T-helper 1 cell treated with Interleukin-12 subunit alpha and Interleukin-12 subunit beta and Interleukin-4 antibody, amounts not matched to agents 30 ng/mL and 1 ng/mL, for 36 hours (primary cell): ENCODE results near the gene PRRT1. TPM values are rescaled to one million over a fixed set of nuclear protein-coding genes. Genes with fewer than 3 reads are reported as not detected.
"Not testable (repeated sequence)": the region's sequence is repeated elsewhere in the genome, so short reads cannot be mapped to it uniquely, and the experiment has no call there.

Experiments used
- intact Hi-C: fragments of 100-400 bp; cut with micrococcal nuclease; formaldehyde crosslinking; loops from one replicate; pipeline ENCODE4 v1.15.1; 2024
- total RNA-seq: library from RNA; stranded (reverse); gene quantifications from 2 replicates; pipeline ENCODE4 v1.2.3, GENCODE V29; 2022

The PRRT1 gene
- total RNA-seq, 1 donor from 2014 or later = 0.32 TPM

DNA sequence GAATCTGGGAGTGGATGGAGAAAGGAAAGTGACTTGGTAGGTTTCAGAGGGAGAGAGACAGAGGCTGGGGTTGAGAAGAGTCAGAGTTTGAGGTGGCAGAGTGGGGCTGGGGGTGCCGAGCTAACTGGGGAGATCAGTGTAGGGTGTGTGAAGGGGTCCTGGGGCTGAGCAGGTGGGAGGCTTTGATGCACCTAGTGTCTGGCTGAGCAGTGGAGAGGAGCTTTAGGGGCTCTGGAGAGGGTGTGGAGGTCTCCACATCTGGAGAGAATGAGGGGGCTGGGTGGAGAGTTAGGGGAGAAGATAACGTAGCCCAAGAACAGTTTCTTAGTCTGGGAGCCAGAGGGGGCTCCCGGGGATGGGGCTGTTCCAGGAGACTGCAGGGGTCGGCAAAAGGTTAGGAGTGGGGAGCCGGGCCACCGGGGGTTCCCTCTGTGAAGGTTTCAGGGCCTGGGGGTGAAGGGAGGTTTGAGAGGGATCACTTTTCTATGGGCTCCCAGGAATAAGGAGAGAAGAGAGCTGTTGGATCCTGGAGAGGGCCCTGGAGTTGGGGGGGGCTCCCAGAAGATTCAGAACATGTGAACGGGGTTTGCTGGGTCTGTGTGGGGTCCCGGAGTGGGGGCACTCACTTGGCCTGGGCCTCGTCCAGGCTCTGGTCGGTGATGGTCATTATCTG, 37.5 kb upstream of the PRRT1 start:
- intact Hi-C loops = no loop called here

DNA sequence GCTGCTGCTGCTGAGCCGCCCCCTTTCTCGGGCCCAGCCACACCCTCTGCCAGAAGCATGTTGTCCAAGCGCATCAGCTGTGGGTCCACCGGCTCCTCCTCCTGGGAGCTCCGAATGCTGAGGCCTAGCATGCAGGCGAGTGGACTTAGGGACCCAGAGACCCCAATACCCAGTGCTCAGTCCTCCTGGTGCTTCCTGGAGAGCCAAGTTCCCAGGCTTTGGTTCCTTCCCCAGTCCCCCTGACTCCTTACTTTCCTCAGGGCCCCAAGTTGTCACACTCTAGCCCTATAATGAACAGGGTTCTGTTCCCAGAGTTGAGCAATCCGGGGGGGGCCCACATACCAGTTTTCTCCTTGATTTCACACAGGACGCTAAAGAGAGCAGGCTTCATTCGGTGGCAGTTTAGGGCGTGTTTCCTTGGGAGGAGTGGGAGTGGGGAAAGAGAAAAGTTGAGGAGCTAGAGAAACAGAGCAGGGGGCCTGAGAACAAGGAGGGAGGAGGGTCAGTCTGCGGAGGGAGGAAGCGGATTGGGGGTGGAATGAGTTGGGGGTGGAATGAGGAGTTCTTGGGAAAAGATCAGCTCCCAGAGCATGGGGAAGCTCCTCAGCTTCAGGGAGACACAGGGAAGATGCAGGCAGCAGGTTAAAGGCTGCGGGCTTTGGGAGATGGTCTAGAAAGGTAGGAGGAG, 36.8 kb upstream of the PRRT1 start:
- intact Hi-C loops = no loop called here

DNA sequence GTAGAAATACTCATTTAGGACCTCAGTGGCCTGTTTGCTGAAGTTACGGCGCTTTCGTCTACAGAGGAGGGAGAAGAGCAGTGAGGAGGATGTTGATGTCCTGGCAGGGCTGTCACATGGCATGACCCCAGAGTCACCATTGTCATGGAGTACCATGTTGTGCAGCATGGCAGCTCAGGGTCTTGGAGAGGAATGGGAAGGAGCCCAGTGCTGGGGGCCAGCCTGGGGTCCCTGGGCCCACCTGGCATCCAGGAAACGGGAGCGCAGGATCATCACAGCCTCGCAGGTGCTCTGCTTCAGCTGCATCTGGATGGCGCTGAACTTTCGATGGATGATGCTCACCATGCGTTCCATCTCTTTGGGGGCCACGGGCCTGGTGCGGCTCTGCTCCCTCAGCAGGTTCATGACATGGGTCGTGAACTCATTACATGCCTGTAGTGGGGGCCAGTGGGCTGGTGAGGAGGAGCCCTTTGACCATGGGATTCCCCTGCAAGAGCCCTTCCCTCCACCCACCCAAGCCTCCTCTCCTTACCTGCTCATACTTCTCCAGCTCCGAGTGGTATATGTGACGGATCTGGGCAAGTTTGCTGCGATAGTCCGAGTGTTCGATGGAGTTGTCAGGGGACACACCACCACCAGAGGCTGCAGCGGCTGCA, 36.1 kb upstream of the PRRT1 start:
- intact Hi-C loops = not testable (repeated sequence)

DNA sequence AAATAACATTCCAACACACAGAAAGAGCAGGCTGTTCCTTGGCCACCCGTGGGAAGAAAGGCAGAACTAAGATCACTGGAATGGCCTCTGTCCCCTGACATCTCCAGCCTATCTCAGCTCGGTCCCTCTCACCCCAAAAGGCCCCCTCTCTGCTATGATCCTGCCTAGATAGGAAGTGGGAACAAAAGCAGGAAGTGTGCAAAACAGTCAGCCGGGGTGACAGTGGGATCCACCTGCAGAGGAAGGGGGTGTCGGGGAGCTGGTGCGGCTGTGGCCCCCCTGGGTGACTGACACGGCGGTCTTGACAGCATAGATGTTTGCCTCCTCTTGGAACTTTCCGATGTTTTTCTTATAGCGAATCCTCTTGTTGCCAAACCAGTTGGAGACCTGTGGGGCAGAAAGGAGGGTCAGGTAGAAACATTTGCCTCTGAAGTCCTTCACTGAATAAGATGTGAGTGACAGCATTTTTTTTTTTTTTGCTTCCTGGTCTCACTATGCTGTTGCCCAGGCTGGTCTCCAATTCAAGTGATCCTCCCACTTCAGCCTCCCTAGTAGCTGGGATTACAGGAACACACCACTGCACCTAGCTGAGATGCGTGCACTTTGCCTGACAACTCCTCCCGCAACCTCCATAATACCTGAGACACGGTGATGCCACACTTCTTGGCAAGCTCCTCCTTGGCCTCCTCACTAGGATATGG, 35.4 kb upstream of the PRRT1 start:
- intact Hi-C loops = no loop called here

DNA sequence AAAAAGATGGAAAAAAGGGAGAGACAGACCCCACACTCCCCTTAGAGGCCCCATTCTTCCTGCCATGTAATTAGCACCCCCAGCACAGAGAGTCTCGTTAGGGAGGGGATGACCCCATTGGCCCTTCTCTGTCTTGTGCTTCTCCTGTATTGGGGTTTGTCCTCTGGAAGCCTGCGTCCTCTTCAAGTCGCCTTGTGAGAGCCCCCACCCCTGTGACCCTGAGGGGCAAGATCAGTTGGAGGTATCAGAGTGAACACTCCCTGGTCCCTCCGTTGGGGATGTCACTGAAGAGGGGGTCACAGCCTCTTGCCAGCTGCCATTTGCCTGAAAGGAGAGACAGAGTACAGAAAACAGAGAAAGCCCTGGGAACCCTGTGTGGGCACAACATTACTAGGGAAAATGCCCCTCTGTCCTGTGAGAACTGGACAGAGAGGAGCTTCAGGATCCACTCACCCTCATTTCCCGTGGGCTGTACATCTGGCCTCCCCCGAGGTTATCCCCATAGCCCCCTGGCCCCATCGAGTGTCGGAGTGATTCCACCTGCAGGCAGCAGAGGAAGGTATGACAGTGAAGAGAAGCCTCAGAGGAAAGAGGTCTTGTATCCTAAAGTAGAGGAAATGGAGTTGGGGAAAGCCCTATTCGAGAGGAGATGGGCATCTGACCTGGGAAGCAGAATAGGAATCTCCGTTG, 34.6 kb upstream of the PRRT1 start:
- intact Hi-C loops = not testable (repeated sequence)

DNA sequence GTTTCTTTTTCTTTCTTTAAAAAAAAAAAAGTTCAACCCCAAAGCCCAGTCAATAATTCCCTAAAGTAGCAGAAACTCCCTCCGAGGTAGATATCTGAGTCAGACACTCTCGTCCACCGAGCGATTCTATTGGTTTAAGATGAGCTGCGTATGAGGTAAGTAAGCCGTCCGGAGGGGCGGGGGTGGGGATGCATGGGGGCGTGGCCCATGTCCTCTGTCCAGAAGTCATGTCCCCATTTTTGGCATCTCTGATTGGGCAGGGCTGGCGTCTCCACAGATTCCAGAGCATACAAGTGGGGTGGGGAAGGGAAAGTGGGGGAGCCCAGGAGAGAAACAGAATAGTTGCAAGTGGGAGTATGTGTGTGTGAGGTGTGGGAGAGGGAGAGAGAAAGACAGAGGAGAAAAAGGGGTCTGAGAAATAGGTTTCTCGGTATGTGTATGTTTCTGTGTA, 34.0 kb upstream of the PRRT1 start:
- intact Hi-C loops = not testable (repeated sequence)

DNA sequence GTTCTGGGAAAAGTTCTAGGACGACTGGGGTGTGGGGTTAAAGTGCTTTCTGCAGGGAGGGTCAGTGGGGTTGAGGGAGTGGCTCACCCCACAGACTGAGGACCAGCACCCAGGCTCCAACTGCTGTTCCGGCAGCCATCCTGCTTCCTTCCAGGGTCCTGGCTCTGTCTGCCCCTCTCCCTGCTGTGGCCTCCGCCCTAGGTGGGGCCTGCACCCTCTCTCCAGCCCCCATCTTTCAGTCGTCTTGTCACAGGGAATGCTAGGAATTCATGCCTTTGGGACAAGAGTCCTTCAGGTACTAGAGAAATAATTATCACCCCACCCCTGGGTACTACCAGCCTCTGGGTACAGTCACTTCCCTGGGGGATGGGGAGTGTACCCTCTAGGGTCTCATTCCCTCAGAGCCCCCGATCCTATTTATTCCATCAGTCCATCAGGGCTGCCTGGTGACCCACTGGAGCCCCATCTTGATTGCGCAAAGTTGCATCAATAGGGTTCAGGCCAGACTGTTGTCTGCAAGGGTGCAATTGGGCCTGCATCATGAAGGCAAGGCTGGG, 32.4 kb upstream of the PRRT1 start, which contains the start of gene AGER:
Gene AGER (minus strand): TSS at position 170 of the 557 bp plus-strand sequence. CDS start 31 bp downstream, at position 139.
- intact Hi-C loops = no loop called here

DNA sequence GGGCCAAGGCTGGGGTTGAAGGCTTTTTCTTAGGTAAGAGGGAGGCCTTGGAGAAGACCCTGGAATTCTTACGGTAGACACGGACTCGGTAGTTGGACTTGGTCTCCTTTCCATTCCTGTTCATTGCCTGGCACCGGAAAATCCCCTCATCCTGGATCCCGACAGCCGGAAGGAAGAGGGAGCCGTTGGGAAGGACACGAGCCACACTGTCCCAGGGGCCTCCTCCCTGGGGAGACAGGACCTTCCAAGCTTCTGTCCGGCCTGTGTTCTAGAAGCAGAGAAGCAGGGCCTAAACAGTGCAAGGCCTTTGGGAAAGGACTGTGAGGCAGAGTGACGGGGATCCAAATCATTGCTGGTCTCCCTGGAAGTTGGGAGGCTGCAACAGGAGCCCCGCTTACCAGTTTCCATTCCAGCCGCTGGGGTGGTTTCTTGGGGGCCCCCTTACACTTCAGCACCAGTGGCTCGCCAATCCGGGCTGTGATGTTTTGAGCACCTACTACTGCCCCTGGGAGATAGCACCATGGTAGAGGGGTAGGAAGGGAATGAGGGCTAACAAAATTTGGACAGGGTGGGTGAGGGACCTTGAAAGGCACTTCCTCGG, 31.8 kb upstream of the PRRT1 start:
- intact Hi-C loops = no loop called here

DNA sequence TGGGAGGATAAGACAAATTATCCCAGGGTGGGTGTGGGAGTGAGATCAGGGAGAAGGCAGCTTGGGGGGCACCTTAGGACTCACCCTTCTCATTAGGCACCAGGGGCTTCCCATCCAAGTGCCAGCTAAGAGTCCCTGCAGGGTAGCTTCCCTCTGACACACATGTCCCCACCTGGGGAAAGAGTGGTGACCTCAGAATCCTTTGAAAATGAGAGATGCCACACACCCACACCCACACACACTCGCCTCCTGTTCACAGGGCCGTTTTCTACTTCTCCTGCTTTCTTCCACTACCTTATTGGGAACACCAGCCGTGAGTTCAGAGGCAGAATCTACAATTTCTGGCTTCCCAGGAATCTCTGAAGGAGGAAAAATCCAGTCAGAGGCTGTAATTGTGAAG, 31.3 kb upstream of the PRRT1 start:
- intact Hi-C loops = no loop called here

DNA sequence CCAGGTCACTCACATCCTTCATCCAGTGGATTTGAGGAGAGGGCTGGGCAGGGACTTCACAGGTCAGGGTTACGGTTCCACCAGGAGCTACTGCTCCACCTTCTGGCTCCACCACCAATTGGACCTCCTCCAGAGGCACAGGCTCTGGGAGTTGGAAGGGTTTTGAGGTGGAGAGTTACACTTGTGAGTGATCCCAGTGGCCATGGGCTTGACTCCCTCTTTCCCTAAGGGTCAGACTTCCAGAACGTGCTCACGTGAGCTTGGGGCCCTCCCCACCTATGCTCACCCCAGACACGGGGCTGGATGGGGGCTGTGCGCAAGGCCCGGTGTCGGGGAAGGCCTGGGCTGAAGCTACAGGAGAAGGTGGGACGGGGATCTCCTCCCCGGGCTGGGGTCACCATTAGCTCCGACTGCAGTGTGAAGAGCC, 30.8 kb upstream of the PRRT1 start:
- intact Hi-C loops = no loop called here

DNA sequence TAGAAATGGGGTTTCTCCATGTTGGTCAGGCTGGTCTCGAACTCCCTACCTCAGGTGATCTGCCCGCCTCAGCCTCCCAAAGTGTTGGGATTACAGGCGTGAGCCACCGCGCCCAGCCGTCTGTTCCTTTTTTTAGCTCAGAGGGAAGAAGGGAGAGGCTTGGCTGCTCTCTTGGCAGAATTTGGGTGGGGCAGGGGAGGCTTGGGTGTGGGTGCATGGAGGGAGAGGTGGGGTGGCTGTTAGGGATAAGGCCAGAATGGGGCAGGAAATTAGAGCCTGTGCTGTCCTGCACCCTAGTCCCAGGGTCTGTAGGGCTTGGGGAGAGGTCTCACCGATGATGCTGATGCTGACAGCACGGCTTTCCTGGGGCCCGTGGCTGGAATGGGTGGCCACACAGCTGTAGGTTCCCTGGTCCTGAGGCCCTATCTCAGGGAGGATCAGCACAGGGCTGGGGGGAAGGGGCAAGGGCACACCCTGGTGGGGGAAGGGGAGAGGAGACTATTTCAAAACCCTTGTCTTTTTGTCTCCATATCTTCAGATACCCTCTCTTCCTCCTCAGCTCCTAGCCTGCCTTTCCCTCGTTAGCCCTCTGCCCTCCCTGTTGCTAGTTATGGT, 30.3 kb upstream of the PRRT1 start:
- intact Hi-C loops = no loop called here

DNA sequence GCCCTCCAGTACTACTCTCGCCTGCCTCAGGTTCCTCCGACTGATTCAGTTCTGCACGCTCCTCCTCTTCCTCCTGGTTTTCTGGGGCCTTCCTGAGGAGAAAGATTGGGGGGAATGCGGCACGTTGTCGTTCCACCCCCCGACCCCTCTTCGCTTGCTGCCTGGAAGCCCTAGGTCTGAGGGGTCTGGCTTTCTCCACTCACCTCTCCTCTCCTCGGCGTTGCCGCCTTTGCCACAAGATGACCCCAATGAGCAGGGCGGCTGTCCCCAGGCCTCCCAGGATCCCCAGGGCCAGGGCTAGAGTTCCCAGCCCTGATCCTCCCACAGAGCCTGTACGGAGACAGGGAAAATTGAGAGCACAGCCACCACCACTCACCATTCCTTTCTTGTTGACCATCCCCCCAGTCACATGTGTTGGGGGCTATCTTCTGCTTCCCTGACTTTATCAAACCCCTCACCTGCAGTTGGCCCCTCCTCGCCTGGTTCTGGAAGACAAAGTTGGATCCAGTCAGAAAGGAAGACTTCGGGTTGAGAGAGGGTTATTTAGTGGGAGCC, 29.5 kb upstream of the PRRT1 start:
- intact Hi-C loops = no loop called here

DNA sequence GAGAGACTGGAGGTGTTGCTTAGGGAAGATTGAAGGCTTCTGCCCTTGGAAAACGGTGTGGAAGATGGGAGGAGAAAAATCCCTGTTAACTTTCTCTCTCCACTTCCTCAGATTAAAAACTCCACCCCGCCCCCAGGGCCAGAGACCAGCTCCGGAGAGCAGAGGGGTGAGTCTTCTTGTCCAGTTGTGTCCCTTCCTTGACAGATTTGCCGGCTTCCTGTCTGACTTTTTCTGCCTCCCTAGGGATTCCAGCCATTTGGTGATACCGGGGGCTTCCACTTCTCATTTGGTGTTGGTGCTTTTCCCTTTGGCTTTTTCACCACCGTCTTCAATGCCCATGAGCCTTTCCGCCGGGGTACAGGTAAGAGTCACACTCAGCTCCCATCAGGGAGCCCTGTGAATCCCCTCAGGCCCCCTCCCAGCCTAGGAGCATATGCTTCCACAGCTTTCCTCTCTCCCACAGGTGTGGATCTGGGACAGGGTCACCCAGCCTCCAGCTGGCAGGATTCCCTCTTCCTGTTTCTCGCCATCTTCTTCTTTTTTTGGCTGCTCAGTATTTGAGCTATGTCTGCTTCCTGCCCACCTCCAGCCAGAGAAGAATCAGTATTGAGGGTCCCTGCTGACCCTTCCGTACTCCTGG, 28.1 kb upstream of the PRRT1 start:
- intact Hi-C loops = loop anchor here (2.0 to 10.0 kb wide), 7 partner anchors 373 to 1853 kb away; partner anchors contain the start of genes ATP6V1G2, CSNK2B, CUTA and LSM2

DNA sequence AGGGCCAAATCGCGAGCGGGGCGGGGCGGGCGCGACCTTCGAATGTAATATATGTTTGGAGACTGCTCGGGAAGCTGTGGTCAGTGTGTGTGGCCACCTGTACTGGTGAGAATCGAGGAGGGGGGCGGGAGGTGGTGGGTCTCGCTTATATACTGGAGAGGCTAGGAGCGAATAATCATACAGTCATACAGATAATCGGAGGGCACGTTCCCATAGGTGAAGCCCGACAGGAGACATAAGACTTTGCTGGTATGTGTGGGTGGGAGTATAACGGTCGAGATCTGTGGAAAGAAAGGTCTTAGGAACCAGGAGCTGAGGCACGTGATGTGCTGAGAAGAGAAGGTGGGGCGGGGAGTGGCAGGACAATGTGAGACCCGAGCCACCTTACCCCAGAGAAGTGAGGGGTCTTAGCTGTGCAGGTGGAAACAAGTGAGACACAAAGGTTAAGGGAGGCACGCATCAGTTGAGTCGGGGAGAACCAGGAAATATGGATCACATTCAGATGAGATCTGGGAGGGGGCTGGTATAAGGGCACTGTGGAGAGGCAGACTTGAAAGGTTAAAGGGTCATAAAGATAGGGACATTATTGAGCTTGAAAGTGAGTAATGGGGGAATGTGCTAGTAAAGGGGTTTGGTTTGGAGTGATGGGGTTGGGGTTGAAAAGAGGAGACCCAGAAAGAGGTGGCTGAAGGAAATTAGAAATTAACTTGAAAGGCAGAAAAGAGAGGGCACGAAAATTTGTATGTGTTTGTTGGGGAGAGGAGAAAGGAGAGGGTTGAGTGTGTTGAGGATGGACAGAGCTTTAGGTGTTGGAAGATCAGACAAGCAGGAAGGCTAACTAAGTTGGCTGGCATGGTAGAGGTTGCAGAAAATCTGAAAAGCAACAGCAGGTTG, 27.1 kb upstream of the PRRT1 start:
- intact Hi-C loops = loop anchor here (1.0 to 10.0 kb wide), 20 partner anchors 12 to 1851 kb away; partner anchors contain the start of genes ATP6V1G2, BAG6, BRD2 and CSNK2B

DNA sequence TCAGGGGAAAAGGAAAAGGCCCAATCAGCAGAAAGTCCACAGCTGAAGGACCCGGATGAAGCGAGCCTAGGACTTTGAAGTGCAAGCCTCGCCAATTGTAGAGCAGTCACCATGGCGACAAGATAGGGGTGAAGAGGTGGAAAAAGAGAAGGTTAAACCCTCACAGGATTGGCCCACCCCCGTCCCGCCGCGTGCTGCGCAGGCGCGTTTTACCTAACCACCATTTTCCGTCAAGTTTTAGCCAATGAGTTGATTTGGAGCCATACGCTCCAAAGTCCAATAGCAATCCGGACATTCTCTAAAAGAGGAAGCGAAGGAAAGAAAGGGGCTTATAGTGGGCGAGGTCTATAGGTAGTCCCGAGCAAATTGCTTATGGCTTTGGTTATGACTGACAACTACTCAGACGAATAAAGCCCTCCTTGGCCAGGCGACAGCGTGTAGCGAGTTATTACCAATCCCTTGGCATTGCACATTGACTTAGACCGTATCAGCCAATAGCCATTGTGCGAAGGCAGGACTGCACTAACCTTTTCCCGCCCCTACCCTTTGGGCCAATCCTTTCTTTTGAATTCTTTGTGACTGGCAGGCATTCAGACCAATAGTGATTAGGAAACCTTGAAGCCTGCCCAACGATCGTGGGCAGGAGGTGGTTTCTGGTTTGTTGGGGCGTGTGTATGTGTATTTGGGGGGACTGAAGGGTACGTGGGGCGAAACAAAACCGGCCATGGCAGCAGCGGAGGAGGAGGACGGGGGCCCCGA, 26.2 kb upstream of the PRRT1 start, which contains the start of gene RNF5:
Gene RNF5 (plus strand): TSS at position 618 of the 759 bp plus-strand sequence. CDS start 107 bp downstream, at position 725.
- intact Hi-C loops = loop anchor here (1.0 to 10.0 kb wide), 22 partner anchors 12 to 1851 kb away; partner anchors contain the start of genes ABHD16A, ATP6V1G2, BAG6 and BRD2

DNA sequence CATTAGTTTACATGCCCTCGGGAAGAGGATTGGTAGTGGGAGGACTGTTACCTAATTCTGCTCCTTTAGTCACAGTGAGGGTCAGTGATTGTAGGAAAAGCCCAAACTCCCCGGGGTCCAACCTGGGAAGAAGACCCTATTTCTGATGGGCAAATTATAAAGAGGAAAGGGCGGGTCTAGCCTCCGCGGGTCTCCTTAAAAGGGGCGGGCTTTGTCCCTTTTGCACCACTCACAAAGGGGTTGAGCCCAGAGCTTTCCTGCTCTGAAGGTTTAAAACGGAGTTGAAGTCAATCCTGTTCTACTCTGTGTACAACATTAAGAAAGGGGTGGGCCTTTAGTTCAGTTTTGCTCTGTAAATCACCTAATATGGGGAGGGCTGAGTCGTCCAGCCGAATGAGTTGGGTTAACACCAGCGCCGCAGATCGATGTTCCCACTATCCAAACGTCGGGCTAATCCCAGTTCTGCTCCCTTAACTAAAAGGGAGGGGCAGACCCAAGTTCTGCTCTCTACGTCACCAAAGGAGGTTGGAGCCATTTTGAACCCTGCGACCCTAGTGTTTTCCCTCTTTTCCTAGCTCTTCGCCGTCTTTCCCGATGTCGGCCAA, 25.5 kb upstream of the PRRT1 start:
- intact Hi-C loops = loop anchor here (2.0 to 10.0 kb wide), 7 partner anchors 474 to 1850 kb away; partner anchors contain the start of genes ABHD16A, ATP6V1G2, CSNK2B and CUTA
